HG03575 (cell line): ENCODE data around the gene LAMA5.

ENCODE experiments used
- ATAC-seq: cut with Tn5 transposase; IDR thresholded peaks from one replicate; pipeline ENCODE4 v1.9.1; 2021; ENCODE audit not compliant: unreplicated experiment, insufficient number of reproducible peaks, low FRiP score; ENCODE audit errors: extremely low read depth

LAMA5 gene

GRCh38 chr20:62334881-62335280 is 32.2 kb downstream of the LAMA5 start:
- no peak for ATAC-seq

DNA sequence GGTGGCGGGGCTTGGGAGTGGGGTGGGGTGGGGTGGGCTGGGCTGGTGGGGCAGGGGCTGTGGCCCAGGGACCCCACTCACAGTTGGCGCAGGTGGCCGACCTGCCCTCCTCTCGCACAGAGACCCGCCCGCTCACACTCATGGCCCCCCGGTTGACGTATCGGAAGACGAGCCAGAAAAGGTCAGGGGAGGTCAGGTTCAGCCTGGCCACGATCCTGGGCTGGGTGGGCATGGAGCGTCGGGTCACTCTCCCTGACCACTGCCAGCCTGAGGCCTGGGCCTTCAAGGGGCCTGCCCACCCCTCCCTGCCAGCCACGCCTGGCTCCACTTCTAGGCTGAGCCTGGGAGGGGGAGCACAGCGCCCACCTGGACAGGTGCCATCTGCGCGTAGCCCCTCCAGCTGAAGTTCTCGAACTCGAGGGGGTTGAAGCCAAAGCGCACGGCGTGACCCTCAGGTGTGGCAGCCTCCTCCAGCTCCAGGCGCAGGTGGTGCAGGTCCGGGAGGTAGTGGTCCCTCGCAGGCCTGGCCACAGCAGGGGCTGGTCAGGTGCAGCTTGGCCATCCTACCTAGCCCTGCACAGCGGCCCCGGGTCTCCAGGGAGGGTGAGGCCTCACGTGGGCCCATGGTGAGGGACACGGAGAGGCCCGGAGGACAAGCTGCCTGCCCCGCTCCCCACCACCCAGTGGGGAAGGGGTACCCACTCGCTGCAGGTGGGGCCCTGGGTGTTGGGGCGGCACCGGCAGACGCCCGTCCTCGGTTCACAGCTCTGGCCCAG is 33.1 kb downstream of the LAMA5 start:
- no peak for ATAC-seq

GRCh38 chr20:62332989-62333819 is 33.9 kb downstream of the LAMA5 start:
- ATAC-seq = no peak

DNA sequence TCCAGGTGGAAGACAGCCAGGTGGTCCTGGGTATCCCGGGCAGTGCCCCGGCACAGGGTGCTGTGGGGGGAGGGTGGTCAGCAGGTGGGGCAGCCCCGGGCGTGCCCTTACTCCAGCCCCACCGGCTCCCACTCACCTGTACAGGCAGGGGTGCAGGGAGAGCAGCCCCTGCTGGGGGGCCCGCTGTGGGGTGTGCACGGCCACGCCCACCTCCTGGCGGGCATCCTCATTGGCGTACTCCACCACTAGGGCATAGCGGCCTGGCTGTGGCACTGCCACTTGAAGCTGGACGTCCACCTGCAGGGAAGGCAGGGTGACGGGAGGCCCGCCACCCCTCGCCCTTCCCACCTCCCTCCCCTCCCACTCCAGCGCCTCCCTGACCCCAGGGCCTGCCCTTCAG is 34.7 kb downstream of the LAMA5 start:
- ATAC-seq = no peak

DNA sequence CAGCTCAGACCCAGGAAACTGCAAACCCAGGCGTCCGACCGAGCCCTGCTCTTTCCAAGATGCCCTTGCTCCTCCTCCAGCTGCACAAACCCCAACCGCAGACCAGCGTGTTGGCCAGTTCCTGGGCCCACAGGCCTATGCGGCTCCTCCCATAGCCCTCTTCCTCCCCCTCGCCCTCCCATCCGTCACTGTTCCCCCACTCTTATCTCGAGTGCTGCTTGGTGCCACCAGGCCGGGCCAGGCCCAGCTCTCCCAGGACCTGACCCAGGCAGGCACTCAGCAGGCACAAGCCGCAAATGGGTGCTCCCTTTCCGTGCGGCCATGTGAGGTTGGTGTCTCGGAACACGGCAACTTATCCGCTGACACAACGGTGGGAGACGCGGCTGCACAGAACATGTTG is 35.8 kb downstream of the LAMA5 start:
- ATAC-seq = no peak

GRCh38 chr20:62330576-62331317 is 36.4 kb downstream of the LAMA5 start:
- no peak for ATAC-seq

- ATAC-seq = no peak
Observed at GRCh38 chr20:62329389-62330377, 37.4 kb downstream of the LAMA5 start.

DNA sequence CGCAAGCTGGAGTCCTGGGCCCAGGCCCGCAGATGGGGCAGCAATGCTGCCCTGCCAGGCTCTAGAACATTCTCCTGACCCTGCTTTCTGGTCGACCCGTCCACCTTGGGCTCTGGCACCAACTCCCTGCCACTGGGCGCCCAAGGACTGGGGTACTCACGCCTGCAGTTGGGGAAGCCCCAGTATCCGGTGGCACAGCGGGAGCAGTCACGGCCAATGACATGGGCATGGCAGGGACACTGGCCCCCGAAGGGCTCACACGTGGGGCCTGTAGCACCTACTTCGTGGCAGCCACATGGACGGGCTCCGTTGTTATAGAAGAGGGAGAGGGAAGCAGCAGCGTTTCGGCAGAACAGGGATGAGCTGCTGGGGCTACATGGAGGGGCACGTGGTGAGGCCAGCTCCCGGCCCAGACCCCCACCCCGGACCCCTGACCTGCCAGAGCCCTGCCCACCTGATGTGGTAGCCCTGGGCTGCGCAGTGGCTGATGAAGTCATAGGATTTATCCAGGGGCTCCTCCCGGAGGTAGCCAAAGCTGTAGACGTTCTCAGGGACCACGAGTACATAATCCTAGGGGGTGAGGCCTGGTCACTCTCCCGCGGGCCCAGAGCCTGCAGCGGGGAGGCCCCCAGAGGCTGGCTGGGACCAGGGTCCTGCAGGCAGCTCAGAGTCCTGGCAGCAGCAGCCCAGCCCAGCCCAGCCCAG is 38.3 kb downstream of the LAMA5 start:
- no peak for ATAC-seq

- no peak for ATAC-seq
Observed at GRCh38 chr20:62327726-62328495, 39.2 kb downstream of the LAMA5 start.

- no peak for ATAC-seq
Observed at GRCh38 chr20:62326959-62327725, 40.0 kb downstream of the LAMA5 start.

DNA sequence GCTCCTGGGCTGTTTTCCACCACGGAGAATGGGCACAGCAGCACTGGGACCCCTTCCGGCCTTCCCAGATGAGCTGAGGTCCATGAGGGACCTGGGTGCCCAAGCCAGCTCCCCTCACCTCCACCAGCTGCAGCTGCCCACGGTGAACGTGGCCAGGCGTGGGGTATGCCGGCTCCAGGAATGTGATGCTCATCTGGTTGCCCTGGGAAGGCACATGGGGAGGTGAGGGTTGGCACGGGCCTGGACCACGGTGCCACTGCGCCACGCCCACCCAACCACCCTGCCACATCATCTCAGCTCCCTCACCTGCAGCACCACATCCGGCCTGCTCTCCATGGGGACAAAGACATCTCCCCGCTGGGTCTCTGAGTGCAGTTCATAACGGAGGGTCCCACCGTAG is 40.6 kb downstream of the LAMA5 start:
- no peak for ATAC-seq

- ATAC-seq = no peak
Observed at GRCh38 chr20:62325172-62325905, 41.8 kb downstream of the LAMA5 start.

DNA sequence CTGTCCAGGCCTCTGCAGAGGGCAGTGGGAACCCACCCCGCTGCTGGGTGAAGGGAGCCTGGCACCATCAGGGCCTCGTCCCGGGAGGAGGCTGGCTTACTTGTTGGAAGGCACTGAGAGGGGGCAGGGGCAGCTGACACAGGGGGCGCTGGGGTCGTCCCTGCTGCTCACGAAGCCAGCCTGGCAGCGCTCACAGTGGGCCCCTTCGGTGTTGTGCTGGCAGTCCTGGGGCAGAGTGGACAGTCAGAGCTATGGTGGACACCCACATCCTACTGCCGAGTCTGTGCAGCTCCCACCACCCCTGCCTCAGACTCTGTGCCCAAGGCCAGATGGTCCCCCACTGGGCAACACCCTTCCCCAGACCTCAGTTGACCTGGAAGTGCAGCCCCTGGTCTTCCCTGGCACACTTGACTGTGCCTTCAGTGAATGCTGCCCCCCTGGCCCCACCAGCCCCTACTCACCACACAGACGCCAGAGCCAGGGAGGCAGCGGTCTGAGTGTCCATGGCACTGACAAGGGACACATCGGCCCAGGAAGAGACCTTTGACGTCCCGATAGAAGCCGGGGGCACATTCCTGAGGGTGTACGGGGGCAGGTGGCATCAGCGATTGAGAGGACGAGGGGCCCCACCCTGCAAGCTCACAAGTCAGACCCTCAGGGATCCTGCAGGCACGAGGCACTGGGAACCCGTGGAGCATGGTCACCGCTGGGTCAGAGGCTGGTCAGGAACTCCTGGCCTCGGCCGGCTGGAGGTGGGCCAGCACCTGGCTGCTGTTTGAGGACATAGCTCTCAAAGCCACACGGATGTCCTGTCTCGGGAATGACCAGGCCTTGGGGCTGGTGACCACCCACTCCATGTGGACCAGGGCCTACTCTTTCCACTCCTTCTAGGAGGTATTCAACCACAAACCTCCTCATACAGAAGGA is 42.9 kb downstream of the LAMA5 start:
- ATAC-seq = no peak

DNA sequence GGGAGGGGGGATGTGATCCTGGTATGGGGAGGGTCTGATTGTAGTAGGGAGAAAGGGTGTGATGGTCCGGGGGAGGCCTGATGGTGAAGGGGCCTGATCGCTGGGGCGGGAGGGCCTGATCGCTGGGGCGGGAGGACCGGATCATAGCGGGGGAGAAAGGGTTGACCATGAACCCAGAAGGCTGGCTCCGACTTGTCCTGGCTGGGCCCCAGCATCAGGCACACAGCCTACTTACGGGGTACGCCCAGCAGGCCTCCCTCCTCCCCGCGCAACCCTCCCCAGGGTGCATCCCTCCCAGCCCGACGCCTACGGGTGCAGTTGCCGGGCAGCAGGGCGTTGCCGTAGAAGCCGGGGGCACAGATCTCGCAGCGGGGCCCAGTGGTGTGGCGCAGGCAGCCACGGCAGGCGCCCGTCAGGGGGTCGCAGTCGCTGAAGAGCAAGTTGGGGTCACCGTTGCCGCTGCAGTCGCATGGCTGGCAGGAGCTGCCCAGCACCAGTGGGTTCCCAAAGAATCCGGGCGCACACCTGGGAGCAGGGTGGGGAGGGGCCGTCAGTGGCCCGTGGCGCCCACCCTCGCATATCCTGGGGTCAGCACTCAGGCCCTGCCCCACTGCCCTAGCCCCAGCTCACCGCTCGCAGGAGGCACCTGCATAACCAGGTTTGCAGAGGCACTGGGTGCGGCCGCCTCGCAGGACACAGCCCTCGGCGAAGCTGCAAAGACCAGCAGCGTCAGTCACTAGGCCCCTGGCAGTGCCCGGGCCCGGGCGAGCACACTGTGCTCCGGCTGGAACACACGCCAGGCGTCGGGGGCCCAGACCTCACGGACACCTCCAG is 43.7 kb downstream of the LAMA5 start:
- ATAC-seq = no peak
